HEK293 (cell line): ENCODE data around the gene CACNB2.

ENCODE experiments used
- GLIS1 ChIP-seq: fragments of 450-650 bp; formaldehyde crosslinking; IDR thresholded peaks from 2 replicates; pipeline ENCODE4 v1.5.1; 2016; ENCODE audit warnings: missing biosample characterization, missing genetic modification characterization
- ZNF223 ChIP-seq: fragments of 450-650 bp; formaldehyde crosslinking; IDR thresholded peaks from 2 replicates; pipeline ENCODE4 v1.5.1; 2016; ENCODE audit warnings: missing biosample characterization, missing genetic modification characterization
- ZNF239 ChIP-seq: fragments of 450-650 bp; formaldehyde crosslinking; IDR thresholded peaks from 2 replicates; pipeline ENCODE4 v1.5.1; 2016; ENCODE audit warnings: missing biosample characterization, missing genetic modification characterization
- ZNF626 ChIP-seq: fragments of 450-650 bp; sonication (Bioruptor Pico); formaldehyde crosslinking; IDR thresholded peaks from 2 replicates; pipeline ENCODE4 v1.5.1; 2018; ENCODE audit warnings: missing biosample characterization, missing genetic modification characterization, inconsistent platforms
- ZXDB ChIP-seq: fragments of 450-650 bp; formaldehyde crosslinking; IDR thresholded peaks from 2 replicates; pipeline ENCODE4 v1.5.1; 2016; ENCODE audit warnings: missing biosample characterization, missing genetic modification characterization
- TF ChIP-seq, protein P1 (sequence below): fragments of 450-650 bp; formaldehyde crosslinking; IDR thresholded peaks from 2 replicates; pipeline ENCODE4 v1.5.1; 2016; ENCODE audit warnings: missing biosample characterization, missing genetic modification characterization
- TF ChIP-seq, protein P2 (sequence below): fragments of 450-650 bp; formaldehyde crosslinking; IDR thresholded peaks from 2 replicates; pipeline ENCODE4 v1.5.1; 2016; ENCODE audit warnings: missing biosample characterization, missing genetic modification characterization, low read depth

DNA sequence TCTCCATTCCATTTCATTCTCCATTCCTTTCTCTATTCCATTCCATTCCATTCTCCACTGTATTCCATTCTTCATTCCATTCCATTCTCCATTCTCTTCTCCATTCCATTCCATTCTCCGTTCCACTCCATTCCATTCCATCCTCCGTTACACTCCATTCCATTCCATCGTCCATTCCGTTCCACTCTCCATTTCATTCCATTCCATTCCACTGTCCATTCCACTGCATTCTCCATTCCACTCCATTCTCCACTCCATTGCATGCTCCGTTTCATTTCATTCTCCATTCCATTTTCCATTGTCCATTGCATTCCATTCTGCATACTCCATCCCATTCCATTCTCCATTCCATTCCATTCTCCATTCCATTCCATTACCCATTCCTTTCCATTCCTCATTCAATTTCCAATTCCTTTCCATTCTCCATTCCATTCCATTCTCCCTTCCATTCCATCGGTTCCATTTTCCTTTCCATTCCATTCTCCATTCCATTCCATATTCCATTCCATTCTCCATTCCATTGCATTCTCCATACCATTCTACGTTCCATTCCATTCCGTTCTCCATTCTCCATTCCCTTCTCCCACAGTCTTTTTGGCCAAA lies 432.8 kb downstream of the CACNB2 start:
- TF ChIP-seq, protein P1, sequence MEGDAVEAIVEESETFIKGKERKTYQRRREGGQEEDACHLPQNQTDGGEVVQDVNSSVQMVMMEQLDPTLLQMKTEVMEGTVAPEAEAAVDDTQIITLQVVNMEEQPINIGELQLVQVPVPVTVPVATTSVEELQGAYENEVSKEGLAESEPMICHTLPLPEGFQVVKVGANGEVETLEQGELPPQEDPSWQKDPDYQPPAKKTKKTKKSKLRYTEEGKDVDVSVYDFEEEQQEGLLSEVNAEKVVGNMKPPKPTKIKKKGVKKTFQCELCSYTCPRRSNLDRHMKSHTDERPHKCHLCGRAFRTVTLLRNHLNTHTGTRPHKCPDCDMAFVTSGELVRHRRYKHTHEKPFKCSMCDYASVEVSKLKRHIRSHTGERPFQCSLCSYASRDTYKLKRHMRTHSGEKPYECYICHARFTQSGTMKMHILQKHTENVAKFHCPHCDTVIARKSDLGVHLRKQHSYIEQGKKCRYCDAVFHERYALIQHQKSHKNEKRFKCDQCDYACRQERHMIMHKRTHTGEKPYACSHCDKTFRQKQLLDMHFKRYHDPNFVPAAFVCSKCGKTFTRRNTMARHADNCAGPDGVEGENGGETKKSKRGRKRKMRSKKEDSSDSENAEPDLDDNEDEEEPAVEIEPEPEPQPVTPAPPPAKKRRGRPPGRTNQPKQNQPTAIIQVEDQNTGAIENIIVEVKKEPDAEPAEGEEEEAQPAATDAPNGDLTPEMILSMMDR = no peak
- TF ChIP-seq ZXDB (tag by site-specific recombination) (no peak), GLIS1 (tag by site-specific recombination) (no peak), ZNF223 (tag by site-specific recombination) (no peak), ZNF626 (tag by site-specific recombination) (no peak), ZNF239 (no peak)
- TF ChIP-seq, protein P2, sequence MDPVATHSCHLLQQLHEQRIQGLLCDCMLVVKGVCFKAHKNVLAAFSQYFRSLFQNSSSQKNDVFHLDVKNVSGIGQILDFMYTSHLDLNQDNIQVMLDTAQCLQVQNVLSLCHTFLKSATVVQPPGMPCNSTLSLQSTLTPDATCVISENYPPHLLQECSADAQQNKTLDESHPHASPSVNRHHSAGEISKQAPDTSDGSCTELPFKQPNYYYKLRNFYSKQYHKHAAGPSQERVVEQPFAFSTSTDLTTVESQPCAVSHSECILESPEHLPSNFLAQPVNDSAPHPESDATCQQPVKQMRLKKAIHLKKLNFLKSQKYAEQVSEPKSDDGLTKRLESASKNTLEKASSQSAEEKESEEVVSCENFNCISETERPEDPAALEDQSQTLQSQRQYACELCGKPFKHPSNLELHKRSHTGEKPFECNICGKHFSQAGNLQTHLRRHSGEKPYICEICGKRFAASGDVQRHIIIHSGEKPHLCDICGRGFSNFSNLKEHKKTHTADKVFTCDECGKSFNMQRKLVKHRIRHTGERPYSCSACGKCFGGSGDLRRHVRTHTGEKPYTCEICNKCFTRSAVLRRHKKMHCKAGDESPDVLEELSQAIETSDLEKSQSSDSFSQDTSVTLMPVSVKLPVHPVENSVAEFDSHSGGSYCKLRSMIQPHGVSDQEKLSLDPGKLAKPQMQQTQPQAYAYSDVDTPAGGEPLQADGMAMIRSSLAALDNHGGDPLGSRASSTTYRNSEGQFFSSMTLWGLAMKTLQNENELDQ (tag by site-specific recombination) = no peak
